ENCODE data around the gene KRT2. TPM values are rescaled to one million over a fixed set of nuclear protein-coding genes. Genes with fewer than 3 reads are reported as not detected.

KRT2 gene
- total RNA-seq, 2 experiments from 2014 or later: not detected

- Histone ChIP-seq H3K4me1 (ENCODE audit: insufficient read depth, low read length, poor library complexity, severe bottlenecking) (no peaks in the 10 kb centered on the region), H3K9me2 (ENCODE audit: insufficient read depth, low read length) (no peaks in the 10 kb centered on the region), H3K4me3 (ENCODE audit: low read depth, low read length, poor library complexity, severe bottlenecking) (no peak overlapping the region), H3K4me2 (ENCODE audit: low read length) (no peak overlapping the region), H3K27ac (ENCODE audit: low read depth, low read length, poor library complexity, severe bottlenecking) (no peak overlapping the region), H3K9me3 (ENCODE audit: low read length) (no peaks in the 10 kb centered on the region), H4K20me1 (ENCODE audit: insufficient read depth, low read length) (no peaks in the 10 kb centered on the region), H3K36me3 (ENCODE audit: insufficient read depth, low read length) (no peaks in the 10 kb centered on the region), H3K79me2 (ENCODE audit: insufficient read depth, low read depth, low read length) (no peaks in the 10 kb centered on the region), H2AFZ (ENCODE audit: low read length) (no peak overlapping the region)
- DNase-seq (ENCODE audit: low spot score): no peak
- intact Hi-C loops (cut with micrococcal nuclease; ENCODE audit: unreplicated experiment): no loop called here
- POLR2A ChIA-PET: no interaction called here
- no peak for TF ChIP-seq EZH2phosphoT487 (IDR thresholded peaks at IDR 0.05; ENCODE audit: borderline replicate concordance, low read depth, low read length)
- TF ChIP-seq CTCF (conservative IDR thresholded peaks at IDR 0.05; ENCODE audit: low read length): no peak
- CTCF ChIA-PET (ENCODE audit: unreplicated experiment): interaction anchor here (0.6 kb wide), 1 partner anchor 893 kb away, joined by 4 read pairs; no protein-coding TSS in a partner anchor
- no TSS peak for BruUV-seq (replicated peaks)
Observed at GRCh38 chr12:52676163-52676562, 24.2 kb upstream of the KRT2 start.

- Histone ChIP-seq H3K9me3 (ENCODE audit: low read length) (no peaks in the 10 kb centered on the region), H3K9me2 (ENCODE audit: insufficient read depth, low read length) (no peaks in the 10 kb centered on the region), H3K4me3 (ENCODE audit: low read depth, low read length, poor library complexity, severe bottlenecking) (no peak overlapping the region), H3K79me2 (ENCODE audit: insufficient read depth, low read depth, low read length) (no peaks in the 10 kb centered on the region), H2AFZ (ENCODE audit: low read length) (no peak overlapping the region), H3K36me3 (ENCODE audit: insufficient read depth, low read length) (no peaks in the 10 kb centered on the region), H3K4me2 (ENCODE audit: low read length) (no peak overlapping the region), H3K27ac (ENCODE audit: low read depth, low read length, poor library complexity, severe bottlenecking) (no peak overlapping the region), H3K4me1 (ENCODE audit: insufficient read depth, low read length, poor library complexity, severe bottlenecking) (no peaks in the 10 kb centered on the region), H4K20me1 (ENCODE audit: insufficient read depth, low read length) (no peaks in the 10 kb centered on the region)
- no peak for DNase-seq (ENCODE audit: low spot score)
- POLR2A ChIA-PET: interaction anchor here (0.5 kb wide), 1 partner anchor 193 kb away, joined by 8 read pairs; no protein-coding TSS in a partner anchor
- no TSS peak for BruUV-seq (replicated peaks)
- CTCF ChIA-PET (ENCODE audit: unreplicated experiment): no interaction called here
- no peak for TF ChIP-seq EZH2phosphoT487 (IDR thresholded peaks at IDR 0.05; ENCODE audit: borderline replicate concordance, low read depth, low read length)
- TF ChIP-seq CTCF (conservative IDR thresholded peaks at IDR 0.05; ENCODE audit: low read length): no peak
- intact Hi-C loops (cut with micrococcal nuclease; ENCODE audit: unreplicated experiment): no loop called here
Observed at GRCh38 chr12:52675301-52675701, 23.3 kb upstream of the KRT2 start.

- Histone ChIP-seq H3K9me3 (ENCODE audit: low read length) (no peaks in the 10 kb centered on the region), H4K20me1 (ENCODE audit: insufficient read depth, low read length) (no peaks in the 10 kb centered on the region), H3K4me2 (ENCODE audit: low read length) (no peak overlapping the region), H3K27ac (ENCODE audit: low read depth, low read length, poor library complexity, severe bottlenecking) (no peak overlapping the region), H3K4me1 (ENCODE audit: insufficient read depth, low read length, poor library complexity, severe bottlenecking) (no peaks in the 10 kb centered on the region), H3K4me3 (ENCODE audit: low read depth, low read length, poor library complexity, severe bottlenecking) (no peak overlapping the region), H3K79me2 (ENCODE audit: insufficient read depth, low read depth, low read length) (no peaks in the 10 kb centered on the region), H3K36me3 (ENCODE audit: insufficient read depth, low read length) (no peaks in the 10 kb centered on the region), H2AFZ (ENCODE audit: low read length) (no peak overlapping the region), H3K9me2 (ENCODE audit: insufficient read depth, low read length) (no peaks in the 10 kb centered on the region)
- intact Hi-C loops (cut with micrococcal nuclease; ENCODE audit: unreplicated experiment): no loop called here
- no peak for DNase-seq (ENCODE audit: low spot score)
- no TSS peak for BruUV-seq (replicated peaks)
- ChIA-PET CTCF (ENCODE audit: unreplicated experiment) (no interaction called here), POLR2A (no interaction called here)
- TF ChIP-seq CTCF (conservative IDR thresholded peaks at IDR 0.05; ENCODE audit: low read length) (no peak), EZH2phosphoT487 (IDR thresholded peaks at IDR 0.05; ENCODE audit: borderline replicate concordance, low read depth, low read length) (no peak)
Observed at GRCh38 chr12:52674433-52674775, 22.4 kb upstream of the KRT2 start.

Data from OCI-LY7 (cell line).